BLaER1 (cell line): Measurements from ENCODE around the gene GDPGP1.

Source experiments
- H3K27ac ChIP-seq: shearing (Covaris generic); formaldehyde crosslinking; 2 replicates; pipeline ENCODE4 v1.8.1; 2022
- H3K27me3 ChIP-seq: shearing (Covaris generic); formaldehyde crosslinking; 2 replicates; pipeline ENCODE4 v1.8.1; 2022
- H3K36me3 ChIP-seq: shearing (Covaris generic); formaldehyde crosslinking; 2 replicates; pipeline ENCODE4 v1.8.1; 2022
- H3K4me1 ChIP-seq: shearing (Covaris generic); formaldehyde crosslinking; 2 replicates; pipeline ENCODE4 v1.8.1; 2022
- H3K4me2 ChIP-seq: shearing (Covaris generic); formaldehyde crosslinking; 2 replicates; pipeline ENCODE4 v1.8.1; 2022
- H3K4me3 ChIP-seq: shearing (Covaris generic); formaldehyde crosslinking; 2 replicates; pipeline ENCODE4 v1.8.1; 2022
- H3K9ac ChIP-seq: shearing (Covaris generic); formaldehyde crosslinking; 2 replicates; pipeline ENCODE4 v1.8.1; 2022
- H3K9me3 ChIP-seq: shearing (Covaris generic); formaldehyde crosslinking; 2 replicates; pipeline ENCODE4 v1.8.1; 2022
- H4K20me1 ChIP-seq: shearing (Covaris generic); formaldehyde crosslinking; 2 replicates; pipeline ENCODE4 v1.8.1; 2022
- Cebpa-rat ChIP-seq: shearing (Covaris generic); IDR thresholded peaks from 2 replicates; pipeline ENCODE4 v1.8.1; 2022

GDPGP1 gene

GRCh38 chr15:90232941-90233386 is 1.0 kb upstream of the GDPGP1 start:
- no peaks in the 10 kb centered on the region for H3K9me3 ChIP-seq
- H3K27ac ChIP-seq, result peak overlapping the region; percentile 78
- H3K36me3 ChIP-seq, result peaks cover 45% of the 10 kb centered on the region
- TF ChIP-seq Cebpa-rat, result no peak
- H3K4me1 ChIP-seq, result peaks cover 47% of the 10 kb centered on the region
- peak overlapping the region; percentile 87 for H3K4me3 ChIP-seq
- H3K27me3 ChIP-seq, result no peaks in the 10 kb centered on the region
- H4K20me1 ChIP-seq, result peaks cover 34% of the 10 kb centered on the region
- H3K9ac ChIP-seq, result peak overlapping the region; percentile 81
- H3K4me2 ChIP-seq, result peak overlapping the region; percentile 94

GRCh38 chr15:90233387-90234095 is 468 bp upstream of the GDPGP1 start, which contains the start of gene CIB1:
Gene CIB1, minus strand, starts transcription at chr15:90233941. Its CDS starts 56 bp downstream, at chr15:90233885.
- Histone ChIP-seq H3K36me3 (peaks cover 45% of the 10 kb centered on the region), H3K9ac (peak within 1 kb of the TSS; percentile 81), H4K20me1 (peaks cover 34% of the 10 kb centered on the region), H3K4me1 (peaks cover 47% of the 10 kb centered on the region), H3K4me3 (peak within 1 kb of the TSS; percentile 87), H3K9me3 (no peaks in the 10 kb centered on the region), H3K4me2 (peak within 1 kb of the TSS; percentile 94), H3K27me3 (no peaks in the 10 kb centered on the region), H3K27ac (peak within 1 kb of the TSS; percentile 78)
- no peak for TF ChIP-seq Cebpa-rat

- TF ChIP-seq Cebpa-rat, result no peak
- Histone ChIP-seq H3K4me3 (no peak overlapping the region), H3K4me1 (peaks cover 8% of the 10 kb centered on the region), H4K20me1 (no peaks in the 10 kb centered on the region), H3K4me2 (no peak overlapping the region), H3K27me3 (no peaks in the 10 kb centered on the region), H3K36me3 (peaks cover 44% of the 10 kb centered on the region), H3K9ac (no peak overlapping the region), H3K9me3 (no peaks in the 10 kb centered on the region), H3K27ac (no peak overlapping the region)
Observed at GRCh38 chr15:90239371-90239770, 5.4 kb downstream of the GDPGP1 start.

- no peaks in the 10 kb centered on the region for H3K4me1 ChIP-seq
- no peak overlapping the region for H3K4me3 ChIP-seq
- H3K4me2 ChIP-seq, result no peak overlapping the region
- no peaks in the 10 kb centered on the region for H4K20me1 ChIP-seq
- H3K9me3 ChIP-seq, result no peaks in the 10 kb centered on the region
- no peaks in the 10 kb centered on the region for H3K27me3 ChIP-seq
- H3K36me3 ChIP-seq, result peaks cover 44% of the 10 kb centered on the region
- no peak for TF ChIP-seq Cebpa-rat
- no peak overlapping the region for H3K27ac ChIP-seq
- no peak overlapping the region for H3K9ac ChIP-seq
Observed at GRCh38 chr15:90240856-90241255, 6.8 kb downstream of the GDPGP1 start.

GRCh38 chr15:90241343-90242192 is 7.6 kb downstream of the GDPGP1 start:
- Histone ChIP-seq H3K4me2 (no peak overlapping the region), H3K36me3 (peaks cover 39% of the 10 kb centered on the region), H3K9me3 (no peaks in the 10 kb centered on the region), H3K4me1 (no peaks in the 10 kb centered on the region), H3K27ac (no peak overlapping the region), H4K20me1 (no peaks in the 10 kb centered on the region), H3K9ac (no peak overlapping the region), H3K27me3 (no peaks in the 10 kb centered on the region), H3K4me3 (no peak overlapping the region)
- no peak for TF ChIP-seq Cebpa-rat

- H3K4me3 ChIP-seq, result no peak overlapping the region
- H3K36me3 ChIP-seq, result peaks cover 19% of the 10 kb centered on the region
- TF ChIP-seq Cebpa-rat, result no peak
- no peaks in the 10 kb centered on the region for H3K9me3 ChIP-seq
- H3K27me3 ChIP-seq, result peaks cover 3% of the 10 kb centered on the region; the same call in 1 of the 2 replicates
- peaks cover 4% of the 10 kb centered on the region for H3K4me1 ChIP-seq
- H3K27ac ChIP-seq, result no peak overlapping the region
- no peak overlapping the region for H3K4me2 ChIP-seq
- no peaks in the 10 kb centered on the region for H4K20me1 ChIP-seq
- H3K9ac ChIP-seq, result no peak overlapping the region
Observed at GRCh38 chr15:90243943-90244639, 10.1 kb downstream of the GDPGP1 start.

- no peaks in the 10 kb centered on the region for H3K9me3 ChIP-seq
- no peak overlapping the region for H3K9ac ChIP-seq
- peaks cover 16% of the 10 kb centered on the region for H3K27me3 ChIP-seq
- H3K36me3 ChIP-seq, result no peaks in the 10 kb centered on the region
- H3K27ac ChIP-seq, result no peak overlapping the region
- TF ChIP-seq Cebpa-rat, result no peak
- H3K4me2 ChIP-seq, result peak overlapping the region; percentile 96
- peaks cover 15% of the 10 kb centered on the region for H3K4me1 ChIP-seq
- no peak overlapping the region for H3K4me3 ChIP-seq
- no peaks in the 10 kb centered on the region for H4K20me1 ChIP-seq
Observed at GRCh38 chr15:90248789-90249202, 14.8 kb downstream of the GDPGP1 start.

- Histone ChIP-seq H3K36me3 (no peaks in the 10 kb centered on the region), H4K20me1 (no peaks in the 10 kb centered on the region), H3K4me3 (peak within 1 kb of the TSS; percentile 64), H3K9ac (0 out of 2 replicates have a peak within 1 kb of the TSS, but pooled peaks have one; percentile 45), H3K9me3 (no peaks in the 10 kb centered on the region), H3K27ac (no peak within 1 kb of the TSS), H3K4me1 (peaks cover 16% of the 10 kb centered on the region), H3K4me2 (peak within 1 kb of the TSS; percentile 96), H3K27me3 (peaks cover 16% of the 10 kb centered on the region)
- no peak for TF ChIP-seq Cebpa-rat
Observed at GRCh38 chr15:90249203-90249863, 15.3 kb downstream of the GDPGP1 start, which contains the start of gene TTLL13. Gene TTLL13, plus strand, starts transcription at chr15:90249556. Its CDS starts 1,075 bp downstream, at chr15:90250631.

- Histone ChIP-seq H3K9me3 (no peaks in the 10 kb centered on the region), H3K9ac (no peak overlapping the region), H3K27ac (no peak overlapping the region), H3K4me1 (peaks cover 34% of the 10 kb centered on the region), H4K20me1 (no peaks in the 10 kb centered on the region), H3K4me3 (no peak overlapping the region), H3K36me3 (no peaks in the 10 kb centered on the region), H3K27me3 (no peaks in the 10 kb centered on the region), H3K4me2 (no peak overlapping the region)
- no peak for TF ChIP-seq Cebpa-rat
Observed at GRCh38 chr15:90257776-90258175, 23.8 kb downstream of the GDPGP1 start.
